HG02981 (cell line): ENCODE results near the gene ENPP5.
A peak's percentile ranks its signal among the peaks of the same experiment; 100 is the strongest.

ENCODE experiments used
- ATAC-seq: cut with Tn5 transposase; IDR thresholded peaks from one replicate; pipeline ENCODE4 v1.9.1; 2021; ENCODE audit warnings: mild to moderate bottlenecking, moderate library complexity; ENCODE audit not compliant: unreplicated experiment

Gene ENPP5, protein sequence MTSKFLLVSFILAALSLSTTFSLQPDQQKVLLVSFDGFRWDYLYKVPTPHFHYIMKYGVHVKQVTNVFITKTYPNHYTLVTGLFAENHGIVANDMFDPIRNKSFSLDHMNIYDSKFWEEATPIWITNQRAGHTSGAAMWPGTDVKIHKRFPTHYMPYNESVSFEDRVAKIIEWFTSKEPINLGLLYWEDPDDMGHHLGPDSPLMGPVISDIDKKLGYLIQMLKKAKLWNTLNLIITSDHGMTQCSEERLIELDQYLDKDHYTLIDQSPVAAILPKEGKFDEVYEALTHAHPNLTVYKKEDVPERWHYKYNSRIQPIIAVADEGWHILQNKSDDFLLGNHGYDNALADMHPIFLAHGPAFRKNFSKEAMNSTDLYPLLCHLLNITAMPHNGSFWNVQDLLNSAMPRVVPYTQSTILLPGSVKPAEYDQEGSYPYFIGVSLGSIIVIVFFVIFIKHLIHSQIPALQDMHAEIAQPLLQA

DNA sequence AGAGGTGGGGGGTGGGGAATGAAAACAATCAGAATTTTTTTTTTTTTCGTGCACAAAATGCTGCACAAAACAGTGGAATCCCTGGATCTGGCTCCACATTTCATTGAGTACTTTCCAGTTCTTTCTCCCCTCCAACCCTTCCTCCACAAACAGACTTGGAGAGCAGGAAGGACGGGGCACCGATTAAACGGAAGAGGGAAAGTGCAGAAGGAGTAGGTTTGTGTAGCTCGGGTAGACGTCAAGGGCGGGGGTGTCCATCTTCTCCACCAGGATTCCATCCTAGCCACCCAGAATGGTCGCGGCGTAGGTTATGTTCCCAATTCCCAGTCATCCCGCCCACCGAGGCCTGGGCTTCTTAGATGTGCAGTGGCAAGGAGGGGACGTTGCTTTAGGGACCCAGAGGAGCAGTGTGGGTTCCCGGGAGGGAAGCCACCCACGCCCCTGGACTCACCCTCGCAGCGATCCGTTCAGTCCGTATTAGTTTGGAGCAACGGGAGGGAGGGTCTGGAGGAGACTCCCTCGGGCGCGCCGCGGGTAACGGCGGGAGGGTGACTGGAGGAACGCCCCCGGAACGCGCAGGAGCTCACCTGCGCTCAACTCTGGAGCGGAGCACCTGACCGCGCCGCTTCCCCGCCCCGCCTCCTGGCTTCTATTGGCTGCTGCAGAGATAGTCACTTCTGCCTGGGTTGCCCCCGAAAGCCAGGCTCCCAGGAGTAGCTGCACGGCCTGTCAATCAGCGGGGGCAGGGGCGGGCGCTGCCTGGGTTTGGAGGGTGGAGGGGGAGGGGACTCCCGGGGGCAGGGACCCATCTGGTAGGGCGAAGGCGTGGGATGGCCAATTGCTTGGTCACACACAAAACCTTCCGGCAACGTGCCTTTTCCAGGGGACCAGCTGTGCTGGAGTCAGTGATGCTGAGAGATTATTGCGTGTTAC lies at the start of gene ENPP5:
TSS of gene ENPP5 (minus strand) at position 624 of the 933 bp plus-strand sequence. CDS start 2,718 bp downstream, outside the sequence.
- peak; percentile 89 for ATAC-seq

DNA sequence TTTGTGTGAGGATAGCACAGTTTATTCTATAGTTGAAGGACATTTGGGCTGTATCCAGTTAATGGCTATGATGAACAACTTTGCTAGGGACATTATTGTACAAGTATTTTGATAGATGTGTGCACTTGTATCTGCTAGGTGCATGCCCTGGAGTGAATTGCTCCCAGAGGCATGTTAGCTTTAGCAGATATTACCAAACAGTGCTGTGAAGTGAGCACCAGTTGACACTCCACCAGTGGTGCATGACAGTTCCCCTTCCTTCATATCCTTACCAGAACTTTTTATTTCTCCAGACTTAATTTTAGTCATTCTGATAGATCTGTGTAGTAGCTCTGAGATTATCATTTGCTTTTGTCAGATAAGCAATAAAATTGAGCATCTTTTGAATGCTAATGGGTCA lies 48.9 kb upstream of the ENPP5 start:
- ATAC-seq: no peak

DNA sequence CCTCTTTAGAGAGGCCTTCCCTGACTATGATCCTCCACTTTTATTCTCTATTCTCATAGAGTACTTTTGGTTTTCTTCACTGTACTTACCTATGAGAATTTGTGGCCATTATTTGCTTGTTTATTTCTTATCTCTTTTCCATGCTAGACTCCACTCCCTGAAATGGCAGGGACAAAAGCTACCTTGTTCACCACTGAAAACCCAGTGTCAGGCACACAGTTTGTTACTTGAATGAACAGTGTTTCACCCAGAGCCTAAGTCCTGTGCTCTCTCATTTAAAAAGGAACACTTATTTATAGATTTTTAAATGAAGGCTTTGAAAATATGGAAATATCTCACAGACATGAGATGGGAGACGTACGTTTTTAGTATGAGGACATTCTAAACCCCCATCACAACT lies 47.7 kb upstream of the ENPP5 start:
- ATAC-seq: no peak

DNA sequence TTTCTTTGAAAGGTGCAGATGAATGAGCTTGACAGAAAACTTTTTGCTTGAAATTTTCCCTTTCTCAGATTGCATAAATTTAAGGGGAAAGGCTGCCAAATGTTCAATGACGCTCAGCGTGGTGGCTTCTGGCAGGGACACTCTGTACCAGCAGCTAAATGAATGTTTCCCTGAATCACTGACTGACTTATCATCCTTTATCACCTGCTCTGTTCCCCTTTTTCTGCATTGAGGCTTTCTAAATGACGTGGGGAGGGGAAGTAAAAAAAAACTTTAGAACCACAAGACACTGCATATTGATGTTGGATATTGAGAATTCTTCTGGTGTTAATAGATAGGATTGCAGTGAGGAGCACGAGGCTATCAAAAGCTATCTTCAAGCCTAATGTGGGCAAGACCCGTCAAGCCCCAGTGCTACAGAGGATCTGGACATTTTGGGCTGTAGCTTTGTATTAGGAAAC lies 46.9 kb upstream of the ENPP5 start:
- peak; percentile 59 for ATAC-seq

DNA sequence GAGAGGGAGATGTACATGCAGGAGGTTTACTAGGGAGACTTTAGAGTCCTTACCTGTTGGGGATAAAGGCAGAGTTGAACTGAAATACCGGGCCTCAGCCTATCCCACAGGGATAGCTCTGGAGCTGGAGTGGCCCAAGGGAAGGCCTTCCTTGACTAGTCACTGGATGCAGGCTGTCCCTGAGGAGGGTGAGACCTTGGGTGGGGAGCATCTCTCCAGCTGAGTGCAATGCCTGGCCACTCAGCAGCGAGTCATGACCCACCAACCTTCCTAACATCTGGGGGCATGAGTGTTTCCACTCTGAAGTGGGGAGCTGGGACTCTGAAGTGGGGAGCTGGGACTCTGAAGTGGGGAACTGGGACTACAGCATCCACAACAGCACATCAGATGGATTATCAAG lies 46.1 kb upstream of the ENPP5 start:
- ATAC-seq: no peak

DNA sequence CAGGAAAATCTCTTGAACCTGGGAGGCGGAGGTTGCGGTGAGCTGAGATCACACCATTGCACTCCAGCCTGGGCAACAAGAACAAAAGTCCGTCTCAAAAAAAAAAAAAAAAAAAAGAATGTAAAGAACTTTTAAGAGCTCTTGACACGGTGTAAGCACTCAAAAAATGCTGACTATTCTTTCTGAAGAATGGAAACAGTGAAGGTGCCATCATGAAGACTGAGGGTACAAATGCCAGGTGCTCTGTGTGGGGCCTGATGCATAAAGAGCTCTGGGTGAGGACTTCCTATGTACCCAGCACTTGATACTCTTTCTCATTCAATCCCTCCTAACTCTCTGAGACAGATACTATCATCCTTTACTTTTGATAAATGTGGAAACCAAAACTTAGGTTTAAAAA lies 45.0 kb upstream of the ENPP5 start:
- no peak for ATAC-seq

DNA sequence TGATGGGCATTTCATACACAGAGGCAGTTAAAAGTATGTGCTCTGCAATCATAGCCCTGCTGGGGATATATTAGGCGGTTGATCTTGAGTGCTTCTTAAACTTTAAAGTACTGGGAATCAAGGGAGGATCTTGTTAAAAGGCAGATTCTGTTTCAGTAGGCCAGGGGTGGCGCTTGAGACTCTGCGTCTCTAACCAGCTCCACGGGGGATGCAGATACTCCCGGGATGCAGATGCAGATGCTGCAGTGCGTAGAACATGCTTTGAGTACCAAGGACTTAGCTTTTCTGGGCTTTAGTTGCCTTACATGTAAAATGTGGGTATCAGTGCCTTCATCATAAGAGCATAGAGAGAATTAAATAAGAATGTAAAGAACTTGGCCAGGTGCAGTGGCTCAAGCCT lies 44.4 kb upstream of the ENPP5 start:
- no peak for ATAC-seq

DNA sequence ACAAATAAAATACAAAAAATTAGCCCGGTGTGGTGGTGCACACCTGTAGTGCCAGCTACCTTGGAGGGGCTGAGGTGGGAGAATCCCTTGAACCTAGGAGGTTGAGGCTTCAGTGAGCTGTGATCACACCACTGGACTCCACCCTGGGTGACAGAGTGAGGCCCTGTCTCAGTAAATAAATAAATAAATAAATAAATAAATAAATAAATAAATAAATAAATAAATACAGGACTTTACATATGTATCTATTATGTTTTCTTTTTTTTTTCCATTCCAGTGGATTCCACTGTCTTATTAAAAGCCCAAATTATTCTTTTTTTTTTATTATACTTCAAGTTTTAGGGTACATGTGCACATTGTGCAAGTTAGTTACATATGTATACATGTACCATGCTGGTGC lies 41.1 kb upstream of the ENPP5 start:
- ATAC-seq: no peak

DNA sequence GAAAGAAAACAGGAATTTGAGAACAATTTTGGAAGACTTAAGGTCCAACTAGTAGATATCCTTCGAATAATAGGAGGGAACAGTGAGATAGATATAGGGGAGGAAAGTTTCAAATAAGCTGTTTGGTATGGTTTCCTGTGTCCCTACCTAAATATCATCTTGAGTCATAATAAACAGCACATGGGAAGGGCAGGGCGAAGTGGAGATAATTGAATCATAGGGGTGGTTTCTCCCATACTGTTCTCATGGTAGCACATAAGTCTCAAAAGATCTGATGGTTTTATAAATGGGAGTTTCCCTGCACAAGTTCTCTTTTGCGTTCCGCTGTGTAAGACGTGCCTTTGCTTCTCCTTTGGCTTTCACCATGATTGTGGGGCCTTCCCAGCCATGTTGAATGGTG lies 39.5 kb upstream of the ENPP5 start:
- ATAC-seq: no peak

DNA sequence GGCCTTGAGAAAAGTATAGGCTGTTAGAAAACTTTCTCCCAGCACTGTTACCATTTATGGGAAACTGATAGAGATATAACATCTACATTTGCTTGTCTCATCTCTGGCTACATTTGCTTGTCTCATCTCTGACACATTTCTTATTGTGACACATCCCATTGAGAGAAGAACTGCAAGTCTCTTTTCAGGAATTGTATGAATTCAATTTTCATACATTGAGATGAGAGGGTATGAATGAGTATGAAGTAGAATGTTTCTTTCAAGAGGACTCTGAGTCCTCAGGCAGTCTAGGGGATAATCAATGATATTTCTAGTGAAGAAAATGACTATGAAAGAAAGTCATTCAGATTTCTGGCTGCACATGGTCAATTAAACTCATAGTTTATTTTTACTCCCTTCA lies 37.5 kb upstream of the ENPP5 start:
- no peak for ATAC-seq

DNA sequence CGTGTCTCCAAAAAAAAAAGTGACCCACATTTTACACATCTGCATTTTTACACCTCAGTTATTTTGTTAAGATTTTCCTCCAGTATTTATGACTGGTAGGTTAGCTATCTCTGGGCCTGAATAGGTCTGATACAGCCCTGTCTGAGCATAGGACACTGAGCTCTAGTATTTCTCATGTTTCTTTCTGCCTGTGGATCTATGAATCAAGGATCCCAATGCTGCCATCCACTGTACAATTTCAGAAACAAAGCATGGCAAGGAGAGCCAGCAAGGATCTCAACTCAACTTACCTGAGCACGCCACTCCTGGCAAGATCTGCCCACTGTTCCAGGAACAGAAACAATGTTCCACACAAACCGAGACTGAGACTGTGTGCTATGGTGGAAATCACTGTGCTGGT lies 36.4 kb upstream of the ENPP5 start:
- no peak for ATAC-seq

DNA sequence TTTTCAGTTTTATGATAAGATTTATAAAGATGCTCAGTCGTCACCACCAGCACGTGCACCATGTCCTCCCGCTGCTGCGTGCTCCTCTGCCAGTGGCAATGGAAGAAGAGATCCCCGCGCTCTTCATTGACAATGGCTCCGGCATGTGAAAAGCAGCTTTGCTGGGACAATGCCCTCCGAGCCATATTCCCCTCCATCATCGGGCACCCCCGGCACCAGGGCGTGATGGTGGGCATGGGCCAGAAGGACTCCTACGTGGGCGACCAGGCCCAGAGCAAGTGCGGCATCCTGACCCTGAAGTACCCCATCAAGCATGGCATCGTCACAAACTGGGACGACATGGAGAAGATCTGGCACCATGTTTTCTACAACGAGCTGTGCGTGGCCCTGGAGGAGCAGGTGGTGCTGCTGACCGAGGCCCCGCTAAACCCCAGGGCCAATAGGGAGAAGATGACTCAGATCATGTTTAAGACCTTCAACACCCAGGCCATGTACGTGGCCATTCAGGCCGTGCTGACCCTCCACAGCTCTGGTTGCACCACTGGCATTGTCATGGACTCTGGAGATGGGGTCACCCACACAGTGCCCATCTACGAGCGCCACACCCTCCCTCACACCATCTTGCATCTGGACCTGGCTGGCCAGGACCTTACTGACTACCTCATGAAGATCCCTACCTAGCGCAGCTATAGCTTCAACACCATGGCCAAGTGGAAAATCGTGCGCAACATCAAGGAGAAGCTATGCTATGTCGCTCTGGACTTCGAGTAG lies 34.3 kb upstream of the ENPP5 start:
- ATAC-seq: no peak

DNA sequence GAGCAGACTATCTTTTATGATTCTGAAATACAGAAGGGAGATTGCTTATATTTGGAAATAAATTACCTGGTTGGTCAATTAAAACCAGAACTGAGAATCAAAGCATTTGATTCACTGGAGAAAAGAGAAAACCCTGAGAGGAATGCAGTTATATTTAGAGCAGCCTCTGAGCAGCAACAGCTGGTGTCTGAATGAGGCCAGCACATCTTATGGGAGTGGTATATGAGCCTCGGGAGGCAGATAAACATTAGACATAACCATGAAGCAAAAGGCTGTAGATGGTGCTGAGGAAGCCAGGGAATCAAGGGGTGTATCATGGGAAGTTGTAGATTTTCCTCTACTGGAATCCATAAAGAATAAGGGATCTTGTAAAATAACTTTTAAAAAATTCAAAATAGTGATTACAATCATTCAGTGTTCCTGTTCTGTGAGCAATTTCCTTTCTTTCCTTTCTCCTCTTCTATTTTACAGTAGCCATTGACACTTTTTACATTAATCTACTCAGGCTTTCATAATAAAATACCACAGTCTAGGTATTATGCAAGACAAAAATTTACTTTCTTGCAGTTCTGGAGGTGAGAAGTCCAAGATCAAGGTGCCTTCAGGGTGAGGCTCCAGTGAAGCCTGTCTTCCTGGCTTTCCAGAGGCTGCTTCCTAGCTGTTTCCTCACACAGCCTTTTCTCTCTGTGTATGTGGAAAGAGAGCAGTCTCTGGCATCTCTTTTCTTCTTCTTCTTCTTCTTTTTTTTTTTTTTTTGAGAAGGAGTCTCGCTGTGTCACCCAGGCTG lies 32.8 kb upstream of the ENPP5 start:
- ATAC-seq: no peak

DNA sequence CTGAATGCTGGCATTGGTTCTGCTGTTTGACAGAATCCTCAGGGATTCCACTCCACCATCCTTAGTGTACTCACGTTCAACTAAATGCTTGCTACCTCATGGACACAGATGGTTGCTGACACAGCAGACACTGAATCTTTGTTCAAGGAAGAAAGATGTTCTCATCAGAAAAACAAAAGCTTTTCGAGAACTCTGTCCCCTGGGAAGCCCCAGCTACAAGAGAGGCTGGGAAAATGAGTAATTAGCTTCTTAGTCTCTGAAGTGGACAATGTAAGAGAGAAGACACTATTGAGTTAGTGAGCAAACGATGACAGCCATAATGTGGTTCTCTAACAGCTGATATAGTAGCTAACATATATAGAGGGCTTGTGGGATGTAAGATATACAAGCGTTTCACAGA lies 30.9 kb upstream of the ENPP5 start:
- ATAC-seq: no peak

DNA sequence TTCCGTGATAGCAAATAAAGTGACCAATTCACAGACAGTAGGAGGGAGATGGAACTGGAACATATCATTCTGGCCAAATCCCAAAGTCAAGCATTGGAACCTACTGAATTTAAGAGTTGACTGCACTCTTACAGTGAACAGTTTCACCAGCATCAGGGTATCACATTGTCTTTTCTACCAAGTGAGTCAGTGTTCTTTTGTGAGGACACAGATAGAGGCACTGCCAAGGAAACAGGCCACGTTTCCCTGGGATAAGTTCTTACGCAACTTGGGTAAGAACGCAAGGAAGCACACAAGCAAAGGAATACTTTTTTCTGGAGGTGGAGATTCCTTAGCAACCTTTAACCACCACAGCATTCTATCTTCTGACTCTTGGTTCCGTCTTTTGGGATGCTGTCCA lies 28.6 kb upstream of the ENPP5 start:
- ATAC-seq: no peak

DNA sequence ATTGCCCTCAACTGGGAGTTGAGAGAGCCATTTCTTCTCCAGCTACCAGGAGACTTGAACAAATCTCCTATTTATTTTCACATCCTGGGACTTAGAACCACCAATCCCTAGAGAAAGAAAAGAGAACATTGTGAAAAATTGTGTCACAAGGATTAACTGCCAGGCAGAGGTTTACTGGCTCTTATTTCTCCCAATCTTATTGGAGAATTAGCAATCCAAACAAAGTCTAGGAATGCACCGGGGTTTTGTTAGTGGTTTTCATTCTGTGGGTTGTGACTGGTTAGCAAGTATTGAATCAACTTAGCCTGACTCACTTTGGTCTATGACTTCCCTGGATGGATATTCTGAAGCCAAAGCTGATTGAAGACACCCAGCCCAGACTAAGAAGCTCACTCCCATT lies 21.2 kb upstream of the ENPP5 start:
- no peak for ATAC-seq

DNA sequence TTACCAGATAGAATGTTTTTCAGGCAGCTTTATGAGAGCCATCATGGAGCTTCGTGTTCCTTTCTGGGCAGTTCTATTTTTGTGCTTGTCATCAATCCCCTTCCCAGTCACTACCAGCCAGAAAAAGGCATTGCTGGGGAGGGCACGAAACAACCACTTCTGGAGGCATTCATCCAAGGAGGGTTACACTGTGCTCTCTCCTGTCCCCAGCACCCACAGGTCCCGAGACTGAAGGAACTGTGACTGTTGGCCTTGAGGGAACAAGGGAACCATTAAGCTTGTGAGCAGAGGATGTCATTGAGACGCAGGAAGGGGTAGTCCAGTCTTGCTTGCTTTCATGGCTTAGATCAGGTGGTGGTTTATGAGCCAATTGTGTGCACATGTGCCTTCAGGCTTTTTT lies 20.1 kb upstream of the ENPP5 start:
- ATAC-seq: no peak

DNA sequence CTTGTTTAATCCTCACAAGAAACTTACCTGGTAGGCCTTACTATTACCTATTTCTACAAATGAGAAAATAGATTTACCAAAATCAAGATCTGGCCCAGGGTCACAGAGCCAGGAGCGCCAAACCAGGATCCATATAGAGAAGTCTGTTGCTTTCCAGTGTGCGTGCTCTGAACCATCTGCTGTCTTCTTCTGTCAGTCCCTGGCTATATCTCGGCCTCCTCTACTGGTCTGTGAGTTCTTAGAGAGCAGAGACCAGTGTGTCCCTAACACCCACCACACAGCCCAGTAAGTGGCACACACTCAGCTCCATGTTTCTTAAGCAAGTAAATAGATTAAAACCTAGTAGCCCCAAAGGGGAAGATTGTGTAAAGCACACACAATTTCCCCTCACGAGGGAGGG lies 18.9 kb upstream of the ENPP5 start:
- no peak for ATAC-seq

DNA sequence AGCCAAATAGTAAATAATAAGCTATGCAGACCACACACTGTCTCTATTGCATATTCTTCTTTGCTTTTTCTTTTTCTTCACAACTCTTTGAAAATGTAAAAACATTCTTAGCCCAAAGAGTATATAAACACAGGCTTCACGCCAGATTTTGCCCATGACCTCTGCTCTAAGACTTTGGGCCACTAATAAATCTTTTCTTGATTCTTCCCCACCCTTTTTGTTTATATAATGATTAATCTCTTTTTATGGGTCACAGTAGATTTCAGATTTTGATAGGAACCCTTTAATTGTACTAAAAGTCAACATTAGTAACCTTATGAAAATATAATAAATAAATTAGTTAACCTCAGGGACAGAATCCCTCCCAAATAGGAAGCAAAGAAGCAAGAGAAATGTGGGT lies 15.8 kb upstream of the ENPP5 start:
- no peak for ATAC-seq

DNA sequence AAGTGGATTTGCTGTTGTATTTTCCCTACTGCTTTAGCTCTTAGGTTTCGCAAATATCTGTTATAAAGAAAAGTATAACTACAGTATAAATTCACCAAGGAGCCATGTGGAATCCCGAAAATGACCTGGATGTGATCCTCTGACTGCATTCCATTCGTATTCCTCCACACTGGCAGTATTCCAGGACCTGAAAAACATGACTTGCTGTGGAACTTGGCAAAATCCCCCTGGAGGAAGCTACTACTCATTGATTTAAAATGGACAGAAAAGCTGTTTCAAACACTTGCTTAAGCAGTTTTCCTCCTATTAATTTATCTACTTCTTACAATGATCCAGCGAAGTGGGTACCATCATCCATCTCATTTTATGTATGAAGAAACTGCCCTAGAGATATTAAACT lies 13.3 kb upstream of the ENPP5 start:
- ATAC-seq: no peak
